22Rv1 (cell line): ENCODE measurements around the gene ZFP92.

Experiments
- CTCF ChIP-seq: fragments of 450-650 bp; IDR thresholded peaks from 2 replicates; pipeline ENCODE4 v1.5.1; 2017; ENCODE audit warnings: mild to moderate bottlenecking
- ZFX ChIP-seq: fragments of 450-650 bp; IDR thresholded peaks from 2 replicates; pipeline ENCODE4 v1.6.1; 2017; ENCODE audit warnings: antibody characterized with exemption, borderline replicate concordance

- TF ChIP-seq CTCF (no peak), ZFX (no peak)
Observed at GRCh38 chrX:153377727-153378126, 33.5 kb upstream of the ZFP92 start.
